GM10266 (cell line): Measurements from ENCODE around the gene EIF4E1B.

Source experiments
- DNase-seq: peaks from one replicate; pipeline ENCODE4 v3.0.0; 2012; ENCODE audit errors: extremely low spot score
- TF ChIP-seq, protein P1 (sequence below): IDR thresholded peaks from 2 replicates; pipeline ENCODE4 v1.5.1; 2012; ENCODE audit warnings: mild to moderate bottlenecking, low read depth; ENCODE audit not compliant: control insufficient read depth, insufficient read depth; ENCODE audit errors: missing control alignments

Gene EIF4E1B

DNA sequence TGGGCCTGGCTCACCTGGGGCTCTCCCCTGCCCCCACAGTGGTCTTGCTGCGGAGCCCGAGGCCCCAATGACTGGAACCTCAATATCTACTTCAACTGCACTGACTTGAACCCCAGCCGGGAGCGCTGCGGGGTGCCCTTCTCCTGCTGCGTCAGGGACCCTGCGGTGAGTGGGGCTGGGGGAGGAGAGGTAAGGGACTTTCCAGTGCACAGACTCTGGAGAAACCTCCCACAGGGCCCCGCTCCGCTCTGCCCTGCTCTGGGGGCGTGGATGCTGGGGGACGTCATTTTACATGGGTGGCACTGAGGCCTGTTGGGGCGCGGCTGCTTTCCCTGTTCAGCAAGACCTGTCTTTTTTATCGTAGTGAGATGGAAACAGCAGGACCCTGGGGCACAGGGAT, 24.4 kb downstream of the EIF4E1B start:
- TF ChIP-seq, protein P1, sequence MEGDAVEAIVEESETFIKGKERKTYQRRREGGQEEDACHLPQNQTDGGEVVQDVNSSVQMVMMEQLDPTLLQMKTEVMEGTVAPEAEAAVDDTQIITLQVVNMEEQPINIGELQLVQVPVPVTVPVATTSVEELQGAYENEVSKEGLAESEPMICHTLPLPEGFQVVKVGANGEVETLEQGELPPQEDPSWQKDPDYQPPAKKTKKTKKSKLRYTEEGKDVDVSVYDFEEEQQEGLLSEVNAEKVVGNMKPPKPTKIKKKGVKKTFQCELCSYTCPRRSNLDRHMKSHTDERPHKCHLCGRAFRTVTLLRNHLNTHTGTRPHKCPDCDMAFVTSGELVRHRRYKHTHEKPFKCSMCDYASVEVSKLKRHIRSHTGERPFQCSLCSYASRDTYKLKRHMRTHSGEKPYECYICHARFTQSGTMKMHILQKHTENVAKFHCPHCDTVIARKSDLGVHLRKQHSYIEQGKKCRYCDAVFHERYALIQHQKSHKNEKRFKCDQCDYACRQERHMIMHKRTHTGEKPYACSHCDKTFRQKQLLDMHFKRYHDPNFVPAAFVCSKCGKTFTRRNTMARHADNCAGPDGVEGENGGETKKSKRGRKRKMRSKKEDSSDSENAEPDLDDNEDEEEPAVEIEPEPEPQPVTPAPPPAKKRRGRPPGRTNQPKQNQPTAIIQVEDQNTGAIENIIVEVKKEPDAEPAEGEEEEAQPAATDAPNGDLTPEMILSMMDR = no peak
- no peak for DNase-seq

GRCh38 chr5:176656467-176656990, 26.1 kb downstream of the EIF4E1B start:
- TF ChIP-seq, protein P1 = no peak
- no peak for DNase-seq

GRCh38 chr5:176658007-176658599, 27.6 kb downstream of the EIF4E1B start:
- TF ChIP-seq, protein P1 = peak; percentile 91
- peak; percentile 72 for DNase-seq

DNA sequence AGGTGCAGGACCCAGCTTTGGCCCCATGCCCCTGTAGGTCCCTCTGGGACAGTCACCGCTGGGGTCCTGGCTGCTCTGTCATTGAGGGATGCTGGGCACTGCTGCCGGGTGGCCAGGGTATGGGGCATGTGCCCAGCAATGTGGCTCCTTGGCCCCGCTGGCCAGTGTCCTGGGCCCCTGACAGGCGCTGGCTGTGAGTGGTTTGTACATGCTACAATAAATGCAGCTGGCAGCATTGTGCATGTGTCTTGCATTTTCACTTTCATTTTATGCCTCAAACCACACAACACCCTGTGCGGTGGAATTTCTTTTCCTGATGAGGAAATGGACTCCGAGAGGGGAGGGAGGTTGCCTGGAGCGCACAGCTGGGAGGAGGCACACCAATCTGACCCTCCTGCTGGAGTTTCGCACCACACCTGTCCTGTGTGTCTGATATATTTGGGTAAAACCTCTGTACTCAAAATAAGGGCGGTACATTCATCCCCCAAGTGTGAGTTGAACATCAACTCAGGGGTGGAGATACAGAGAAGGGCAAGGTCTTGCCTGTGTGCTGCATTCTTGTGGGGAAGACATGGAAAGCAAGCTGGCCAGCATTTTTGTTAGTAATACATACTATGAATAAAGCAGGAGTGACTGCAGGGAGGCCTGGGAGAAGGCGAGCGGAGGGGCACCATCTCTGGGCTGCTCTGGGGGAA, 28.5 kb downstream of the EIF4E1B start:
- TF ChIP-seq, protein P1 = no peak
- no peak for DNase-seq

DNA sequence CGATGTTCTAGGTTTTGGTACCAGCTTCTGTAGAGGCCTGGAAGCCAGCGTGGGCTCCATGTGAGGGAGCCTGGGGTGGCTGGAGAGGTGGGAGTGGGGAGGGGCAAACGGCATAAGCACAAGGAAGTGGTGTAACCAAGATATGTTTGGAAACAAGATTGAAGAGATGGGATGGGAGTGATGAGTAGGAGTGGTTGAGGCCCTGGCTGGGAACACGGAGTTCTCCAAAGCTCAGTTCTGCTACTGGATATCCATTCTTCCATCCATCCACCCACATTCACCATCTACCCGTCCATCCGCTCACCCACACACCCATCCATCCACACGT, 29.0 kb downstream of the EIF4E1B start:
- TF ChIP-seq, protein P1 = no peak
- no peak for DNase-seq

DNA sequence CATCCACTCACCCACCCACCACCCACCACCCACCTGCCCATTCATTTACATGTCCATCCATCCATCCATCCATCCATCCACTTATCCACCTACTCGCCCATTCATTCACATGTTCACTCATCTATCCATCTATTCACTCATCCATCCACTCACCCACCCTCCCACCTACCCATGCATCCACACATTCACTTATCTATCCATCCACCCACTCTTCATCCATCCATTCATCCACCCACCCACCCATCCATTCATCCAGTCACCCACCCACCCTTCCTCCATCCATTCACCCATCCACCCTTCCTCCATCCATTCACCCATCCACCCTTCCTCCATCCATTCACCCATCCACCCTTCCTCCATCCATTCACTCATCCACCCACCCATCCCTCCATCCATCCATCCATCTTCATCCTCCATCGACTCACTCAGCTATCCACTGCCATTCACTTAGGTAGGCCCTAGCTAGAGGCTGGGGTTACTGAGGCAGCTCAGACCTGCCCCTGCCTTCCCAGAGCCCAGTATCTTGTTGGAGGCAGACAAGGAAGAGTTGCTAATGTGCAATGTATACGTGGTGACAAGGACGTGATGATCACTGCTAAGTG, 29.5 kb downstream of the EIF4E1B start:
- TF ChIP-seq, protein P1 = no peak
- no peak for DNase-seq

- DNase-seq = no peak
- TF ChIP-seq, protein P1 = peak; percentile 5
These were observed 30.0 kb downstream of the EIF4E1B start for GRCh38 chr5:176660530-176660859.
